ENCODE data around the gene CLDND2.
"Not testable (repeated sequence)": the region's sequence is repeated elsewhere in the genome, so short reads cannot be mapped to it uniquely, and the experiment has no call there.

The CLDND2 gene

GRCh38 chr19:51368366-51369282 lies at the start of gene CLDND2:
CLDND2 (minus strand) TSS chr19:51369003; CDS start chr19:51368577, 426 bp downstream.
- in situ Hi-C loops (cut with MboI; ENCODE audit: low sequenced_read_pairs): no loop called here

GRCh38 chr19:51417810-51418157 lies 49.0 kb upstream of the CLDND2 start:
- in situ Hi-C loops (cut with MboI; ENCODE audit: low sequenced_read_pairs): no loop called here

- in situ Hi-C loops (cut with MboI; ENCODE audit: low sequenced_read_pairs): no loop called here
These were observed 48.5 kb upstream of the CLDND2 start, which contains the start of gene SIGLEC10 for GRCh38 chr19:51417107-51417809. SIGLEC10 (minus strand) TSS chr19:51417642; CDS start chr19:51417581, 61 bp downstream.

GRCh38 chr19:51416422-51416821 lies 47.6 kb upstream of the CLDND2 start:
- in situ Hi-C loops (cut with MboI; ENCODE audit: low sequenced_read_pairs): not testable (repeated sequence)

- in situ Hi-C loops (cut with MboI; ENCODE audit: low sequenced_read_pairs): no loop called here
These were observed 46.4 kb upstream of the CLDND2 start for GRCh38 chr19:51415187-51415586.

- in situ Hi-C loops (cut with MboI; ENCODE audit: low sequenced_read_pairs): no loop called here
These were observed 42.3 kb upstream of the CLDND2 start for GRCh38 chr19:51410950-51411748.

- in situ Hi-C loops (cut with MboI; ENCODE audit: low sequenced_read_pairs): no loop called here
These were observed 38.8 kb upstream of the CLDND2 start for GRCh38 chr19:51407511-51408131.

- in situ Hi-C loops (cut with MboI; ENCODE audit: low sequenced_read_pairs): no loop called here
These were observed 33.3 kb upstream of the CLDND2 start for GRCh38 chr19:51402117-51402516.

GRCh38 chr19:51399936-51400335 lies 31.1 kb upstream of the CLDND2 start:
- in situ Hi-C loops (cut with MboI; ENCODE audit: low sequenced_read_pairs): not testable (repeated sequence)

- in situ Hi-C loops (cut with MboI; ENCODE audit: low sequenced_read_pairs): no loop called here
These were observed 30.4 kb upstream of the CLDND2 start for GRCh38 chr19:51399231-51399630.

- in situ Hi-C loops (cut with MboI; ENCODE audit: low sequenced_read_pairs): no loop called here
These were observed 29.4 kb upstream of the CLDND2 start for GRCh38 chr19:51398096-51398704.

GRCh38 chr19:51397453-51397852 lies 28.6 kb upstream of the CLDND2 start:
- in situ Hi-C loops (cut with MboI; ENCODE audit: low sequenced_read_pairs): not testable (repeated sequence)

GRCh38 chr19:51396175-51396574 lies 27.4 kb upstream of the CLDND2 start:
- in situ Hi-C loops (cut with MboI; ENCODE audit: low sequenced_read_pairs): no loop called here

GRCh38 chr19:51394050-51394836 lies 25.4 kb upstream of the CLDND2 start:
- in situ Hi-C loops (cut with MboI; ENCODE audit: low sequenced_read_pairs): no loop called here

GRCh38 chr19:51392701-51393100 lies 23.9 kb upstream of the CLDND2 start:
- in situ Hi-C loops (cut with MboI; ENCODE audit: low sequenced_read_pairs): no loop called here

- in situ Hi-C loops (cut with MboI; ENCODE audit: low sequenced_read_pairs): no loop called here
These were observed 22.3 kb upstream of the CLDND2 start for GRCh38 chr19:51391073-51391611.

GRCh38 chr19:51389143-51389542 lies 20.3 kb upstream of the CLDND2 start:
- in situ Hi-C loops (cut with MboI; ENCODE audit: low sequenced_read_pairs): no loop called here

GRCh38 chr19:51387924-51388389 lies 19.2 kb upstream of the CLDND2 start, which contains the start of gene LIM2:
LIM2 (minus strand) TSS chr19:51387974; CDS start chr19:51387443, 531 bp downstream.
- in situ Hi-C loops (cut with MboI; ENCODE audit: low sequenced_read_pairs): no loop called here
